ENCODE measurements around the gene GALK1.
A peak's percentile ranks its signal among the peaks of the same experiment; 100 is the strongest.
"Not testable (repeated sequence)": the region's sequence is repeated elsewhere in the genome, so short reads cannot be mapped to it uniquely, and the experiment has no call there.

Gene GALK1

GRCh38 chr17:75764711-75765421, at the start of gene GALK1:
TSS of gene GALK1 (minus strand) at chr17:75765192. CDS start at chr17:75765136, 56 bp downstream.
- DNase-seq (ENCODE audit: low read depth): peak; percentile 52

GRCh38 chr17:75814021-75814395, 49.0 kb upstream of the GALK1 start:
- no peak for DNase-seq (ENCODE audit: low read depth)

- DNase-seq (ENCODE audit: low read depth): no peak
These were observed 48.4 kb upstream of the GALK1 start for GRCh38 chr17:75813081-75814020.

GRCh38 chr17:75812096-75813013, 47.4 kb upstream of the GALK1 start:
- no peak for DNase-seq (ENCODE audit: low read depth)

GRCh38 chr17:75811174-75811573, 46.2 kb upstream of the GALK1 start:
- no peak for DNase-seq (ENCODE audit: low read depth)

- not testable (repeated sequence) for DNase-seq (ENCODE audit: low read depth)
These were observed 45.8 kb upstream of the GALK1 start for GRCh38 chr17:75810756-75811155.

GRCh38 chr17:75810216-75810615, 45.2 kb upstream of the GALK1 start:
- no peak for DNase-seq (ENCODE audit: low read depth)

- DNase-seq (ENCODE audit: low read depth): no peak
These were observed 44.7 kb upstream of the GALK1 start for GRCh38 chr17:75809631-75810111.

- DNase-seq (ENCODE audit: low read depth): peak; percentile 51
These were observed 44.1 kb upstream of the GALK1 start for GRCh38 chr17:75808905-75809621.

- DNase-seq (ENCODE audit: low read depth): no peak
These were observed 43.5 kb upstream of the GALK1 start for GRCh38 chr17:75808549-75808904.

GRCh38 chr17:75807861-75808260, 42.9 kb upstream of the GALK1 start:
- no peak for DNase-seq (ENCODE audit: low read depth)

- no peak for DNase-seq (ENCODE audit: low read depth)
These were observed 42.0 kb upstream of the GALK1 start for GRCh38 chr17:75806822-75807500.

GRCh38 chr17:75803883-75804282, 38.9 kb upstream of the GALK1 start:
- DNase-seq (ENCODE audit: low read depth): no peak

- no peak for DNase-seq (ENCODE audit: low read depth)
These were observed 34.4 kb upstream of the GALK1 start for GRCh38 chr17:75799402-75799801.

- no peak for DNase-seq (ENCODE audit: low read depth)
These were observed 31.0 kb upstream of the GALK1 start for GRCh38 chr17:75795820-75796607.

- DNase-seq (ENCODE audit: low read depth): no peak
These were observed 28.5 kb upstream of the GALK1 start for GRCh38 chr17:75793460-75793859.

GRCh38 chr17:75791254-75791653, 26.3 kb upstream of the GALK1 start:
- DNase-seq (ENCODE audit: low read depth): no peak

- DNase-seq (ENCODE audit: low read depth): peak; percentile 80
These were observed 20.3 kb upstream of the GALK1 start for GRCh38 chr17:75785016-75785890.

GRCh38 chr17:75784473-75785015, 19.6 kb upstream of the GALK1 start, which contains the start of gene UNK:
TSS of gene UNK (plus strand) at chr17:75784806. CDS start at chr17:75784881, 75 bp downstream.
- peak; percentile 99 for DNase-seq (ENCODE audit: low read depth)
